DOHH2 (cell line): ENCODE measurements around the gene PODN.

Experiments used
- H3F3A ChIP-seq: fragments of 200-600 bp; sonication (generic), shearing (Covaris generic); 2 replicates; pipeline ENCODE4 v1.6.0; 2016; ENCODE audit warnings: antibody characterized with exemption, mild to moderate bottlenecking; ENCODE audit not compliant: control insufficient read depth, insufficient read depth
- H3K27ac ChIP-seq: fragments of 200-600 bp; sonication (generic); 2 replicates; pipeline ENCODE4 v1.5.1; 2014; ENCODE audit warnings: low read depth, mild to moderate bottlenecking, low read length, moderate library complexity
- H3K27me3 ChIP-seq: fragments of 200-600 bp; sonication (generic); 2 replicates; pipeline ENCODE4 v1.6.1; 2014; ENCODE audit warnings: mild to moderate bottlenecking, low read length, mixed read lengths; ENCODE audit not compliant: control insufficient read depth
- H3K36me3 ChIP-seq: fragments of 200-600 bp; sonication (generic); 2 replicates; pipeline ENCODE4 v1.6.1; 2014; ENCODE audit warnings: mild to moderate bottlenecking, low read length, moderate library complexity, mixed read lengths; ENCODE audit not compliant: control insufficient read depth
- H3K4me1 ChIP-seq: fragments of 200-600 bp; sonication (generic); 2 replicates; pipeline ENCODE4 v1.6.1; 2014; ENCODE audit warnings: mild to moderate bottlenecking, low read length, mixed read lengths; ENCODE audit not compliant: control insufficient read depth
- H3K4me2 ChIP-seq: fragments of 200-600 bp; sonication (generic); 2 replicates; pipeline ENCODE4 v1.6.0; 2014; ENCODE audit warnings: mild to moderate bottlenecking, low read length, moderate library complexity
- H3K4me3 ChIP-seq: fragments of 200-600 bp; sonication (generic); 2 replicates; pipeline ENCODE4 v1.5.1; 2014; ENCODE audit warnings: mild to moderate bottlenecking, low read length, mixed read lengths
- H3K79me2 ChIP-seq: fragments of 200-600 bp; sonication (generic); 2 replicates; pipeline ENCODE4 v1.6.1; 2014; ENCODE audit warnings: mild to moderate bottlenecking, low read length, mixed read lengths; ENCODE audit not compliant: control insufficient read depth
- H3K9me2 ChIP-seq: fragments of 200-600 bp; sonication (generic); replicated peaks from 2 replicates; pipeline ENCODE4 v1.6.1; 2014; ENCODE audit warnings: mild to moderate bottlenecking, low read length, mixed read lengths; ENCODE audit not compliant: control insufficient read depth
- H3K9me3 ChIP-seq: fragments of 200-600 bp; sonication (generic); 2 replicates; pipeline ENCODE4 v1.6.1; 2014; ENCODE audit warnings: antibody characterized with exemption, low read length, mixed read lengths; ENCODE audit not compliant: control insufficient read depth, insufficient read depth
- H4K20me1 ChIP-seq: fragments of 200-600 bp; sonication (generic); 2 replicates; pipeline ENCODE4 v1.6.0; 2014; ENCODE audit warnings: low read depth, mild to moderate bottlenecking, antibody characterized with exemption, low read length, moderate library complexity; ENCODE audit not compliant: control insufficient read depth, insufficient read depth
- CTCF ChIP-seq: fragments of 200-600 bp; sonication (generic); IDR thresholded peaks from one replicate; pipeline ENCODE4 v1.5.1; 2014; ENCODE audit warnings: antibody characterized with exemption, mild to moderate bottlenecking, low read depth, low read length; ENCODE audit not compliant: poor library complexity, severe bottlenecking
- EZH2phosphoT487 ChIP-seq: fragments of 200-600 bp; sonication (generic); IDR thresholded peaks from 2 replicates; pipeline ENCODE4 v1.6.1; 2017; ENCODE audit warnings: borderline replicate concordance, mild to moderate bottlenecking, antibody characterized with exemption, low read length, moderate library complexity, mixed read lengths

Gene PODN

GRCh38 chr1:53024117-53024516 is 37.9 kb upstream of the PODN start:
- Histone ChIP-seq H3K4me1 (no peaks in the 10 kb centered on the region), H3K9me3 (no peaks in the 10 kb centered on the region), H3F3A (no peaks in the 10 kb centered on the region), H3K79me2 (peaks cover 30% of the 10 kb centered on the region), H4K20me1 (no peaks in the 10 kb centered on the region), H3K27me3 (no peaks in the 10 kb centered on the region), H3K4me3 (no peak overlapping the region), H3K27ac (no peak overlapping the region), H3K4me2 (no peak overlapping the region), H3K9me2 (no peaks in the 10 kb centered on the region), H3K36me3 (0 out of 2 replicates have a peak, but pooled peaks cover 2% of the 10 kb centered on the region)
- TF ChIP-seq EZH2phosphoT487 (no peak), CTCF (no peak)

GRCh38 chr1:53025034-53025768 is 36.8 kb upstream of the PODN start:
- Histone ChIP-seq H3F3A (no peaks in the 10 kb centered on the region), H3K4me2 (no peak overlapping the region), H3K4me1 (no peaks in the 10 kb centered on the region), H3K9me2 (no peaks in the 10 kb centered on the region), H4K20me1 (no peaks in the 10 kb centered on the region), H3K79me2 (peaks cover 25% of the 10 kb centered on the region), H3K36me3 (peaks cover 2% of the 10 kb centered on the region; the same call in 1 of the 2 replicates), H3K27ac (no peak overlapping the region), H3K4me3 (no peak overlapping the region), H3K27me3 (no peaks in the 10 kb centered on the region), H3K9me3 (no peaks in the 10 kb centered on the region)
- TF ChIP-seq CTCF (no peak), EZH2phosphoT487 (no peak)

- no peaks in the 10 kb centered on the region for H3F3A ChIP-seq
- no peak overlapping the region for H3K4me2 ChIP-seq
- no peaks in the 10 kb centered on the region for H4K20me1 ChIP-seq
- H3K79me2 ChIP-seq, result peaks cover 23% of the 10 kb centered on the region
- peaks cover 2% of the 10 kb centered on the region; the same call in 1 of the 2 replicates for H3K36me3 ChIP-seq
- no peaks in the 10 kb centered on the region for H3K9me2 ChIP-seq
- no peaks in the 10 kb centered on the region for H3K4me1 ChIP-seq
- no peak for TF ChIP-seq EZH2phosphoT487
- H3K27ac ChIP-seq, result no peak overlapping the region
- no peaks in the 10 kb centered on the region for H3K27me3 ChIP-seq
- H3K4me3 ChIP-seq, result no peak overlapping the region
- H3K9me3 ChIP-seq, result no peaks in the 10 kb centered on the region
Measured at GRCh38 chr1:53025769-53026112, 36.3 kb upstream of the PODN start.

- Histone ChIP-seq H3F3A (no peaks in the 10 kb centered on the region), H4K20me1 (0 out of 2 replicates have a peak, but pooled peaks cover under 1% of the 10 kb centered on the region), H3K4me1 (no peaks in the 10 kb centered on the region), H3K27me3 (no peaks in the 10 kb centered on the region), H3K27ac (no peak overlapping the region), H3K4me3 (no peak overlapping the region), H3K9me3 (no peaks in the 10 kb centered on the region), H3K4me2 (no peak overlapping the region), H3K36me3 (peaks cover 2% of the 10 kb centered on the region; the same call in 1 of the 2 replicates), H3K79me2 (peaks cover 20% of the 10 kb centered on the region), H3K9me2 (no peaks in the 10 kb centered on the region)
- no peak for TF ChIP-seq CTCF
- no peak for TF ChIP-seq EZH2phosphoT487
Measured at GRCh38 chr1:53026254-53026653, 35.8 kb upstream of the PODN start.
